ENCODE results near the gene VASH1. TPM values are rescaled to one million over a fixed set of nuclear protein-coding genes. Genes with fewer than 3 reads are reported as not detected.

VASH1 gene
- total and polyA plus RNA-seq, 2 of the 13 experiments (the other 11 are each of a cell fraction or from before 2014, with no cell fraction given): 0.11 to 0.24 TPM

GRCh38 chr14:76829650-76830421 lies 68.6 kb downstream of the VASH1 start (continued):
- peak; percentile 46 for TF ChIP-seq ARID5B (CRISPR knock-in tag; IDR thresholded peaks at IDR 0.05)
- no peak for TF ChIP-seq ZFP36 (IDR thresholded peaks at IDR 0.05; ENCODE audit: borderline replicate concordance, low read depth, low read length, partially characterized antibody)
- TF ChIP-seq HMGA1 (CRISPR knock-in tag; conservative IDR thresholded peaks at IDR 0.05): no peak
- TF ChIP-seq GTF2F1 (IDR thresholded peaks at IDR 0.05; ENCODE audit: low read length): no peak
- TF ChIP-seq PHB2 (IDR thresholded peaks at IDR 0.05; ENCODE audit: partially characterized antibody): no peak
- TF ChIP-seq ZNF615 (CRISPR knock-in tag; IDR thresholded peaks at IDR 0.05; ENCODE audit: borderline replicate concordance): no peak
- TF ChIP-seq MEIS2 (CRISPR knock-in tag; IDR thresholded peaks at IDR 0.05): no peak
- no peak for TF ChIP-seq ZFP62 (CRISPR knock-in tag; IDR thresholded peaks at IDR 0.05)
- TF ChIP-seq FOXP1 (IDR thresholded peaks at IDR 0.05): no peak
- peak; percentile 50; the same call in 1 of the 2 replicates for TF ChIP-seq FOXP1 (CRISPR knock-in tag; IDR thresholded peaks at IDR 0.05)
- no peak for TF ChIP-seq TSC22D2 (CRISPR knock-in tag; IDR thresholded peaks at IDR 0.05; ENCODE audit: borderline replicate concordance)
- no peak for TF ChIP-seq ZNF768 (CRISPR knock-in tag; IDR thresholded peaks at IDR 0.05)
- no peak for TF ChIP-seq ATRX (CRISPR knock-in tag; IDR thresholded peaks at IDR 0.05; ENCODE audit: borderline replicate concordance)
- no peak for TF ChIP-seq TFDP2 (CRISPR knock-in tag; IDR thresholded peaks at IDR 0.05)
- no peak for TF ChIP-seq MATR3 (CRISPR knock-in tag; IDR thresholded peaks at IDR 0.05)
- no peak for TF ChIP-seq ZNF543 (CRISPR knock-in tag; IDR thresholded peaks at IDR 0.05)
- no peak for TF ChIP-seq KDM5B (CRISPR knock-in tag; IDR thresholded peaks at IDR 0.05; ENCODE audit: borderline replicate concordance)
- TF ChIP-seq ZXDC (CRISPR knock-in tag; IDR thresholded peaks at IDR 0.05): no peak
- no peak for TF ChIP-seq PHF8 (CRISPR knock-in tag; IDR thresholded peaks at IDR 0.05)
- no peak for TF ChIP-seq MLXIP (CRISPR knock-in tag; IDR thresholded peaks at IDR 0.05; ENCODE audit: borderline replicate concordance)
